SHP77 (cell line): ENCODE data around the gene ETV6.
"Not testable (repeated sequence)": the region's sequence is repeated elsewhere in the genome, so short reads cannot be mapped to it uniquely, and the experiment has no call there.

Experiments used
- DNase-seq, 2 experiments: peaks; one replicate each; lab custom pipeline; 2025; lab: John Stamatoyannopoulos, UW

Gene ETV6

DNA sequence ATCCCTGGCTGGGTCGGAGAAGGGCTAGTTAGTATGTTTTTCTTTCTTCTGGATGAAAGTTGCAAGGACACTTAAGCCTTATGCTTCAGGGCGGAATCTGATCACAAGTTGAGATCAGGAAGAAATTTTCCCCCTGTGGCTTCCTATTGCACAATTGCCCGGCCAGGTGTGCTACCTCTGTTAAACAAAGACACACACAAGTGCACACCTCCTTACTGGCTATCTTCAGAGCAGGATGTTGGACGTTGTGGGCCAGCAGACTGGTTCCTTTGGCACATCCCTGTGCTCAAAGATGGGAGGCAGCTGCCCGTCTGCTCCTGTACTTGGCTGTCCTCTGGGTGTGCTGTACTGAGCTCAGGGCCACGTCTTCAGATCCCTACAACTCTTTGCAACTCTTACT is 19.1 kb downstream of the ETV6 start:
- no peak for DNase-seq

DNA sequence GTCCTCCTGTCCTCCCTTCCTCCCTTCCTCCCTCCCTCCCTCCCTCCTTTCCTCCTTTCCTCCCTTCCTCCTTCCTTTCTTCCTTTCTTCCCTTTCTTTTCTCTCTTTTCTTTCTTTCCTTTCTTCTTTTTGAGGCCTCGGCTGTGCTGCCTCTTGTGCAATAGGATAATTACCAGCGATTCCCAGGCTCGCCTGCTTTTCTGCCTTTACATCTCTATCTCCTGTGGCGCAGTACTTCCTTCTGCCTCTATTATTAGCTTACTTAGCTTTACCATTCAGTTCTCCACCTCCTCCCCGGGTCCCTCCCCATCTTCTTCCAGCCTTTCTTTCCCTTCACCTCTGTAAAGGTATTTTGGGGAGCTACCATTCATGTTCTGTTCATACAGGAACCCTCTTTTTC is 19.9 kb downstream of the ETV6 start:
- no peak for DNase-seq

DNA sequence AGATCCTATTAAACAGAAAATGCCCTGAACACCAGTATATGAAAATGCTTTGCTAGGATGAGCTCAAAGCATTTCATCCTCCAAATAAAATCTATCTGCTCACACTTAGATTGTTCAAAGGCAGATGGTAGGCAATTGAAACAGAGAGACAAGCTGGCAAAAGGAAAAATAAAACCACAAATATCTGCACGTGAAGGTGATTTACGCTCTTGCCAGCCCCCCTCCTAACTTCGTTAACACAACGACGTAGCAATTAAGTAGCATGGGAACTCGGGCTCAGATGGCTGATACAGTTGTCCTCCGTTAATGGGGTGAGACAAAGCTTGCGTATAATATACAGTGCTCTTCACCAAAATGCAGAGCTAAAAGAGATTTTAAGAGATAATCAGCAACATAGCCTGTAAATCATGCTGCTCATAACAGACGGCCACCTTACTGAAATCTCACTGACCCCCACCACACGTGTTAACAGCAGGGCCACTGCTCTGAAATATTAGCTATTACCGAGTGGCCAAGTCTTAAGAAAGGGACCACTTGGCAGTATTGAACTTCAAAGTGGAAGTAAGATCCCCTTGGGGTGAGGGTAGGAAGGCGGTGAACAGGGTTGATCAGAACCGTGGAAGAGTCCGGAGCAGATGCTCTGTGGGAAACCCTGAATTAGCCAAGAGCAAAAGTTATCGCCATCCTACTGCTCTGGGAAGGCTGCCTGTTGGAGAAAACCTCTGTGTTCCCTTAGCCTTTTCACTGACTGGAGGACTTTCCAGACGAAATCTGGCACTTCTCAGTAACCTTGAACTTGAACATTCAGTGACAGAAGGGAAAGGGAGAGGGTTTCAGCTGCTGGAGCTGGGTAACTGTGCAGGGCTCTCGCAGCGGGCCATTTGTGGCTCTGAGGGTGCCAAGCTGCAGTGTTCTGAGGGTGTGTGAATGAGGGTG is 23.1 kb downstream of the ETV6 start:
- DNase-seq, result no peak

DNA sequence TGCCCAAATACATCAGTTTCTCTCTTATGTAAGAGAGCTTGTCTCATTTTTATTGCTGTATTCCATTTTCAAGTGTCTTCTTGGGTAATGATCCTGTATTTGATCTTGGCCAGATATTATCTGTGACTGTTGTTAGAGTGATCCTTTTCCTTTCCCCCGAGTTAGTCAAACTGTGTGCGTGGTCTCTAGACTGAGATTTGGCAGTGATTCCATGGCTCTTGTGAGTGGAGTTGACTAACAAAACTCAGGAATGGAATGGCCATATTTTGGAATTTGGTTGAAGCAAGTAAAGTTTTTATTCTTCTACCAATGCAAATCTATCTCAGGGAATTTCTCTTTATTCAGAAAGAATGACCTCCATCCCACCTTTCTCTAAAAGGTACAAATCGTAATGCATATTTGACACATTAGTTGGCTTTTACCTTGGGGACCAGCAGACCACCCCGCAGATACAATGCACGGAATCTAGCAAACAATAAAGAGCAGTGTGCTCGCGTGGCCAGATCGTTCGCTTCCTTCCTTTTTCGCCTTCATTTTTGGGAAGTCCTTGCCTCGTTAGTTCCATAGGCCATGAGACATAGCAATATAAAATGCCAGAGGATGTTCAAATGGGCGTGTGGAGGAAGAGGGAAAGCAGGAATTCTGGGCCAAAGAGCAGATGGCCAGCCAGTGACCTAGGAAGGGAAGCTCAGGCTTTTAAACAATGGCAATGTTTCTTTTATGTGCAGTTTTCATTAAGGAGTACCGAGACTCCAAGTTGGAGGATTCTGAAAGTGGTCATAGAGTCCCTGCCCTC is 24.4 kb downstream of the ETV6 start:
- DNase-seq, result no peak

DNA sequence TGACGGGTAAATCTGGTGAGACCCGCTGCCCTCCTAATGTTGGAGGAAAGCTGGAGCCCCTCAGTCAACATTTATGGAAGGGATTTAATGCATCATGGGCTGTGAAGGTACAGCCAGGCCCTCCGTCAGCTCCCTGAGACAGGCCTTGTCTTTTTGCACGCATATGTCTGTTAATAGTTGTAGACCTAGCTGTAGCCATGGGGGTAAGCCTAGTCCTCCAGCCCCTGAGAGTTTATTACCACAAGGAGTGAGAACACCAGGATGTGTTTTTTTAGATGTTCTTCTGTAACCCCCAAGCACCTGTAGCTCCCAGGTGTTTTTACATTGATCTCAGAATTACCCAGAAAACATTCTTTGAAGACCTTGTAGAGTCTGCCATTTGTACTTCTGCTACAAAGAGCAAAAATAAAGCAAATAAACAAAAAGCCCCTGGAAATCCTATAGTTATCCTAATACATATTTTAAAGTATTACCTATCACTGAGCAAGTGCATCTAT is 25.5 kb downstream of the ETV6 start:
- no peak for DNase-seq

DNA sequence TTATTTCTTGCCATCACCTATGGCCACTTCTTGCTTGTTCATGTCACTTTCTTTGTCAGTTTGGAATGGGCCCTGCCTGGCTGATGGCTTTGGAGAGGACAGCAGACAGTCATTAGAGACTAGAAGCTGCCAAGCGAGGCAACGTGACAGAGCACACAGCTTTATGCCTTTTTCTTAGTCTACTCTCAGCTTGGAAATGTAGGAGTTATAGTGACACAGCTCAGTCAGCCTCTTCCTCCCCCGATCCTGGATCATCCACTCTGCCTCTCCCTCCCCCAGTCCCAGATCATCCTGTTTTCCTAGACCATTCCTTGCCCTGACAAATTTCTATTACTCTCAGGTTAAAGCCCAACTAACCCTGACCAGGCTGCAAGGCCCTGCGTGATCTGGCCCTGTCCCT is 26.6 kb downstream of the ETV6 start:
- DNase-seq, result no peak

DNA sequence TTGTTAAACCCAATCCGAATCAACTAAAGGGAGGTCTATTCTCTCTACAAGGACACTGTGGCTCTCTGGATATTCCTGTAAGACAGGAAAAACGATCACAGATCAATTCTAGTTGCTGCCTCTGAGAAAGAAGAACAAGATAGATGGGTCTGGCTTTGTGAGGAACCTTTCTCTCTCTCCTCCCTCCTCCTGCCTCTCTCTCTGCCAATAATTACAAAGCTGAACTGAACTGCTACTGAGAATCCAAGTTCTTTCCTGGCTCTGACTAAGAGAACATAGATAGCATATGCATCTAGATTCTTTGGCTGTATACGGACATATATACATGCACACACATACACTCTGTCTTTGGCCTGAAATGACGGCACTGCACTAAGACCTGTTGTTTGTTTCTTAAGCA is 27.6 kb downstream of the ETV6 start:
- DNase-seq, result no peak

DNA sequence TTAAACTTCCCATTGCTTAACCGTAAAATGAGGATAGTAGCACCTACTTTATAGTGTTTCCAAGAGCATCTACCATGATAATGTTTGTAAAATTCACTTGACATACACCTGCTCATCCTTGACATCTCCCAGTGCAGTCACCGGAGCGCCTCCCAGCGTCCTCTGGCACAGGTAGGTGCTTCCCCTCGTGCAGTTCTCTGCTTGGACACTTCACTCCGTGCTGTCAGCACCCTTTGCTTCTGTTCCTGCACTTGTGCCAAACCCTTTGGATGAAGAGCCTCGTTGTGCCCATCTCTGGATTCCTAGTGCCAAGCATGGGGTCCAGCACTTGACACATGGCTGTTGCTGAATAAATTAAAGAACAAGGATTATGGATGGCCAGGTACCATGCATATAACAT is 28.3 kb downstream of the ETV6 start:
- DNase-seq, result no peak

DNA sequence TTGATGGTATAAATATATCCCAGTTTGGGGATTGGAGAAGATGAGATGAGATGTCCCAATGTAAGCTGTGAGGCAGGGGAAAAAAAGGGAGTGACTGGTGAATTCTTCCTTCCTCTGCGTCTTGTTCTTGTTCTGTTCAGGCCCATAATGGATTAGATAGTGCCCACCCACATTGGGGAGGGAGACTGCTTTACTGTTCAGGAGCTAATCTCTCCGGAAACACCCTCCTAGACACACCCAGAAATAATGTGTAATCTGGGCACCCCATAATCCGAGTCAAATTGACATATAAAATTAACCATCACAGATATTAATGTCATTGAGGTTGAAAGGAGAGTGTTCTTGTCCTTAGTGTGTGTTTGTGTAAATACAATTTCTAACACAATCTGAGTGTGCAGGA is 29.3 kb downstream of the ETV6 start:
- DNase-seq, result no peak

DNA sequence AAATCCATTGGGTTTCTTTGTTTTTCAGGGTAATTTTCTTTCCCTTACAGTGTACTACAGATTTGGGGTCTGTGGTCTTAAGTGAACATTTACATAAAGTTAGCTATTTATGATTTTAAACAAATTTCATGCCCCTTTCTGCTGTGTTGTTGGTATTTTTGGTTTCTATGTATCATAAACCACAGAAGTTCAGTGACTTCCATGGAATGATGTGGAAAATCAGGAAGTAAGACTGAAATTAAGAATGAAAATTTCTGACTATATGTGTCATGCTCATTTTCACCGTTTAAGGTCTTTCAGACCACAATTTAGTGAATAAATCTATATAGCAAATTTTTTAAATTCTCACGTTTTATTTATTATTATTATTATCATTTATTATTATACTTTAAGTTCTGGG is 31.7 kb downstream of the ETV6 start:
- no peak for DNase-seq

DNA sequence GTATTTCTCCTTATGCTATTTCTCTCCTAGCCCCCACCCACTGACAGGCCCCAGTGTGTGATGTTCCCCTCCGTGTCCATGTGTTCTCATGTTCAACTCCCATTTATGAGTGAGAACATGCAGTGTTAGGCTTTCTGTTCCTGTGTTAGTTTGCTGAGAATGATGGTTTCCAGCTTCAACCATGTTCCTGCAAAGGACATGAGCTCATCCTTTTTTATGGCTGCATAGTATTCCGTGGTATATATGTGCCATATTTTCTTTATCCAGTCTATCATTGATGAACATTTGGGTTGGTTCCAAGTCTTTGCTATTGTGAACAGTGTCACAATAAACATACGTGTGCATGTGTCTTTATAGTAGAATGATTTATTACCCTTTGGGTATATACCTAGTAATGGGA is 32.2 kb downstream of the ETV6 start:
- DNase-seq, result not testable (repeated sequence)

DNA sequence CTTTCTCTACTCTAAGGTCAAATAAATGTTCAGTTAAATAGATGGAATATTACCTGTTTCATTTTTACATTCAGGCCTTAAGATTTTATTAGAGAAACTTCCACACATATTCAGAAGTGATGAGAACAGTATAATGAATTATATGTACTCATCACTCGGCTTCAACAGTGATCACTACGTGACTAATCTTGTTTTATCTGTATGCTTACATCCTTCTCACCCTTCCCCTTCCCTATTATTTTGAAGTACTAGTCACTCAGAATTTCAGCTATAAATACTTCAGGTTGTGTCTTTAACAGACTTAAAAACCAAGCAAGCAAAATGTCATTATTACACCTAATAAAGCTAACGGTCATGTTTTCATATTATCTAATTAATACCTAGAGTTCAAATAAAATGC is 34.9 kb downstream of the ETV6 start:
- no peak for DNase-seq

DNA sequence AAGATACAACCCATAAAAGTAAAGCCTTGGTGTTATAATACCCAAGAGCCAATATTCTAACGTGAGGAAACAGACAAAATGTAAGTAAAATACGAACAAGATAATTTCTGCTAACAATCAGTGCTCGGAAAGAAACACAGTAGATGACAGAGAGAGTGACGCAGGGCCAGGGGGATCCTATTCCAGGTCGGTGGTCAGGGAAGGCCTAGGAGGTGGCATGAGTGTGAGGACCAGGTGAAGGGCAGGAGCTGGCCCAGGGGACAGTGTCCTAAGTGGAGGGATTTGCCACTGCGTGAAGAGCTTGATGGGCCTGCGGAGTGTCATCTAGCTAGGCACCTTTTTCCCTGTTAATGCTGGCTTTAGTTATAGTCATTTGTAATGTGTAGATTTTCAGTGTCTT is 35.3 kb downstream of the ETV6 start:
- DNase-seq, result no peak

DNA sequence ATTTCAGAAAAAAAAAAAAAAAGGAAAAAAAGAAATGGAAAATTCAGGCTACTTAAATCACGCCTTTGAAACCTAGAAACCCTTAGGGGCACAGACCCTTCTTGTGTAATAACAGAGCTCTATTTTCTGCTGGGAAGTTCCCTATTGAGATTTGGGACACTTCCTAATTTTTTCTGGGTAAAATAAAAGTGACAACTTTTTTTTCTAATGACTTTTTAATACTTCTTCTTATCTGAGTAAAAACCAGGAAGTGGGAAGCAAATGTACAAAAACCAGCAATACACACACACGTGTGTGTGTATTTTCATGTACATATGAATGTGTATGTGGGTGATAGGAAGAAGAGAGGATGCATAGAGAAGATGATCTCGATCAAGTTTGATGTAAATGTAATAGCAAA is 35.8 kb downstream of the ETV6 start:
- no peak for DNase-seq

DNA sequence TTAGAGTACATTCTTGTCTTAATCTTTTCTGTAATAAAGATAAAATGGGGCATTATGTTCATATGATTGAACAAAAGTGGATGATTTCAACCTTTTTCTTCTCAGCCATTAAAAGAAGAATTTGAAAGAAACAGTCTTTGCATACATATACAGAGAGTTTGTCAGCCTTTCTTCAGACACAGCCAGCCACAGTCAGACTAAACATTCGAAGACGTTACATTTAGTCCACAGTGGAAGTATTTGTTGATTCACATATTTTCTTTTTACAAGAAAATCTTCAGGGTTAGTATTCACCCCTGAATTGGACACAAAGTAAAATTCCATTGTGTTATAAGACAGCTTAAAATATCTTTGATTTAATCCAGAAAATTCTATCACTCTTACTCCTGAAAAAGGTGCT is 36.2 kb downstream of the ETV6 start:
- DNase-seq, result no peak

DNA sequence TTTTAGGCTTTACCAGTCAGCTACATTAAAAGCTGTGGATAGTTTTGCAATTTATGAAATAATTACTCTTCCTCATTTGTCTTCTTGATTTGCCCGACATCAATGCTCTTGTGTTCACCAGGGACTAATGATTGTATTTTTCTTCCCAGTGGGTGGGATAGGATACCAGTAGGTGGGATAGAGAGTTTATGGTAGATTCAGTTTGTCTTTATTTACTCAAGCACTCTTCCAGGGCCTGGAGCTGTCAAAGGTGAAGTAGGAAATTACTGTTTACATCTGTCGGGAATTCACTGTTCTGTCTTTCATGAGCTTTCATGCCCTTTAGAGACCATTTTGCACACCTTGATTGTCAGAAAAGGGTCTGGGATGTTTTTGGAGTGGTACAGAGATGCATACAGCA is 36.6 kb downstream of the ETV6 start:
- DNase-seq, result no peak

DNA sequence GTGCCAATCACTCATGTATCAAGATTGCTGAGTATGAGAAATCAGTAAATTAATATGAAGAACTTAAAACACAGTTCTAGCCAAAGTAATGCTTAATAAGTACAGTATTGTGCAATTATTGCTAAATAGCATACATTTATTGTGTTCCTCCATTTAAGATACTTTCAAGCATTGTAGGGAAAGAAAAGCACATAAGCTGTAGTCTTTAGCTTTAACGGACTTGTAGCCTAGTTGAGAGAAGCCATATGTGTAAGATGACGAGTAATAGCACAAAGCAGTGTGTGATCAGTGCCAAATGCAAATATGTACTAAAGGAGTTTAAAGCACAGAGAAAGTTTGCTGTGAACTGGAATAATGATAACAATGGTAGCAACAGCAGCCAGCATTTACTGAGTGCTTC is 38.1 kb downstream of the ETV6 start:
- no peak for DNase-seq

DNA sequence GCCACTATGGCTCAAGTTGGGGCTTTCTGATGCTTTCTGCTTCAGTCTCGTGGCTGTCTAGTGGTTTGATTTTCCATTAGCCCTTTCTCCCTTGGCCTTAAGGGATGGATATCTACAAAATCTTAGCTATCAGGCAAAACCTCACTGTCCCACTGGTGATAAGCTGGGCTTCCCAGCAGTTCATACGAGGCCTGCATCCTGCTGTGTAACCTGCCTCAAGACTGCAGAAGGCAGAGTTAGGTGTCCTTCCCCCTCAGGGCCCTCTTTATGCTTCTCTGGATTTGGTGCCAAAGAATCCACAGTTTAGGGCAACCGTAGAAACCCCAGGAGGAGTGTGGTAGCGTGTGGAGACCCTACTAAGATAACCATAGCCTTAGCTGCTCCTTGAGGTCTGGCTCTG is 38.9 kb downstream of the ETV6 start:
- DNase-seq, result no peak

DNA sequence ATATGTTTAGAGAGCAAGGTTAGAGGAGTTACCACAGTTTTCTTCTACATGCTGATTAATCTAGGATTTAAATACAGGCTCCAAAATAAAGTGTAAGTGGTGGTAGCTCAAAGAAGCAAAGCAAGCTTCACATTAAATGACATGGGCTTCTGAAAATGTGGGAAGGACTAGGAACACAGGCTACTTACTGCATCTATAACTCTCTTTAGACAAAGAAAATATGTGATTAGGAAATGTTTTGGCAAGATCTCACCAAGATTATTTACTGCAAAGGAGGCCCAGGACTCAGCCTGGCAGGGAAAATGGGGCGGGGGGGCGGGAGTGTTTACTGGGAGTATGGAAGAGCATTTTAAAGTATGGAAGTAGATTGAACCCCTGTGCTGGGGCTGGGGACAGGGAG is 39.4 kb downstream of the ETV6 start:
- DNase-seq, result no peak

DNA sequence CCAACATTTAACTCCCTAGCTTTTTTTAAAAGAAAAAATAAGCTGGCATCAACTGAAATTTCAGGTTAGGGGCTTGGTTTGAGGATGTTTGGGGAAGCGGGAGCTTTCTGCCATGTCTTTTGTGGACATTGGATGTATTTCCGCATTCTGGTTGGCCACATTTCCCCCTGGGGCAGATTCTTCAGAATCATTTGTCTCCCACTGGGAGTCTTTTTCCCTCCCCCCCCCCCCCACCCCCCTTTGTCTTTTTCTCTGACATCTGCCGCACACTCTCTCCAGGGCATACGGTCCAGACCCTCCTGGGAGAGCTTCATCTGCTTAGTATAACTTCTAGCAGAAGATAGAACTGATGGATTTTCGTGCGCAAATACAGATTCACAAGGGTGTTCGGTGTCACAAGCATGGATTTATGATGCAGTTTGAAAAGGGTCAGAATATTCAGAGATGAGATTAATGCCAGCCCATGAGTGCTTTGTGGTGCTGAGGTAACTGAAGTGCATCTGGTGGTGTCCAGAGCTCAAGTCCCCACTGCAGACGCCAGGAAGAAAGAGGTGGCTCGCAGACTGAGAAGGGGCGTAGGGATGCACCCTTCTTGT is 40.2 kb downstream of the ETV6 start:
- DNase-seq, result no peak

DNA sequence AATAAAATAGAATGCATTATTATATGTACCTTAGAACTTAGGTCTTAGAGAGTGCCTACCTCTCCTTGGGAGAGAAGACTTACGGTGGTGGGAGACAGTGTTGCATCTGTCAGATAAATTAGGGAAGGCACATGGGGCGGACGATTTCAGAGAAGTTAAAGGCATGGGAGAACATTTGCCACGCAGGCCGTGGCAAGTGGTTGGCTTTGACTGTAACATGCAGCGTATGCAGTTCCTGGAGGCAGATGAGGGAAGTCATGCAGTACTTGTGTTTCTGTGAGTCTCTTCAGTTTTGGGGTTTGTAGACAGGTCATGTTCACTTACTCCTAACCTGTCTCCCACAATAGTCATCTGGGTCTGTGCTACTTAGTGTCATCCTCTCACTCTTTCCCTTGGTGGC is 43.6 kb downstream of the ETV6 start:
- DNase-seq, result no peak

DNA sequence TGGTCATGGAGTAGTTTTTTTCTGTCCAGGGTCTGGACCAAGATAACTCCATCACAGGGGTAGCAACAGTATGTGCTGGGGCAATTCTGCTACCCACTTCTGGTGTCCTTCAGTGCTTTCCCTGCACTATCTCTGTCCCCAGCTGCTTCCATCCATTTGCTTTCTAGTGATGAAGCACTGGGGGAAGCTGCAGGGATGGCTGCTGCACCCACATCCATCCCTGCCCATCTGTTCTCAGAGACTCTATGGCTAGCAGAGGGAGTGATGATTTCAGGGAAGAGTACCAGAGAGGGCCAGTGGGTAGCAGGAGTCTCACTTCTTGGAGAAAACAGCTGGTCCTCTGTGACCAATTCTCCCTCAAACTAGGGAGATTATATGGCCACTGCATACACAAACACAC is 44.1 kb downstream of the ETV6 start:
- no peak for DNase-seq

DNA sequence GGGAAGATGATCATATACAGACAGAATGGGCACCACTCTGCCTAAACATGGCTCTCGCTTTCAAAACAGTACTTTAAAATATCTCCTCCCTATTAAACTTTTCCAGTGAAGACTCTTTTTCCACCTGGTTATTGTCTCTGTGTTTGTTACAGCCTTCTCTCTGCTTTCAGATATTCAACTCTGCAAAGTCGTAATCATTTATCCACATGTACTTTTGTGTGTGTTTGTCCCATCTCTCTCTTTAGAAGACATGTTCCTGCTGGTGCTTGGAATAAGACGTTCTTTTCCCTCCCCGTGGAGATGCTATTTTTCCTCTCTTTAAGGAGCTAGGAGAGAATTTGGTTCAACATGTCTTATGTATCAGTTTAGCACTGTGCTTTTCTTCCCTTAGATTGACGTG is 45.1 kb downstream of the ETV6 start:
- DNase-seq, result no peak
